ENCODE data around the gene POPDC3.
"Not testable (repeated sequence)": the region's sequence is repeated elsewhere in the genome, so short reads cannot be mapped to it uniquely, and the experiment has no call there.

POPDC3 gene

GRCh38 chr6:105179244-105180065 is at the start of gene POPDC3:
POPDC3 (minus strand) TSS chr6:105180014; CDS start chr6:105161909, 18,105 bp downstream.
- Histone ChIP-seq H3K27ac (ENCODE audit: low read depth in 2 of 2, low read length in 2 of 2) (no peak within 1 kb of the TSS), H3K4me3 (ENCODE audit: low read length in 2 of 2) (peak within 1 kb of the TSS; percentile 20 to 30), H3K9me3 (ENCODE audit: control insufficient read depth in 2 of 2, low read length in 2 of 2) (no peaks in the 10 kb centered on the region), H3K27me3 (ENCODE audit: control insufficient read depth in 2 of 2, insufficient read depth in 2 of 2, low read length in 2 of 2) (peaks cover 23 to 24% of the 10 kb centered on the region in 2 donors), H3K4me1 (ENCODE audit: control insufficient read depth in 2 of 2, insufficient read depth in 2 of 2, low read length in 2 of 2) (no peaks in the 10 kb centered on the region), H3K9ac (ENCODE audit: low read depth in 1 of 2, low read length in 2 of 2) (no peak within 1 kb of the TSS), H3K36me3 (ENCODE audit: control insufficient read depth in 2 of 2, insufficient read depth in 2 of 2, low read length in 2 of 2) (no peaks in the 10 kb centered on the region)

GRCh38 chr6:105227295-105227767 is 47.5 kb upstream of the POPDC3 start:
- no peaks in the 10 kb centered on the region for H3K9me3 ChIP-seq (ENCODE audit: control insufficient read depth in 2 of 2, low read length in 2 of 2)
- H3K9ac ChIP-seq (ENCODE audit: low read depth in 1 of 2, low read length in 2 of 2), result no peak overlapping the region
- H3K27me3 ChIP-seq (ENCODE audit: control insufficient read depth in 2 of 2, insufficient read depth in 2 of 2, low read length in 2 of 2), result no peaks in the 10 kb centered on the region
- H3K36me3 ChIP-seq (ENCODE audit: control insufficient read depth in 2 of 2, insufficient read depth in 2 of 2, low read length in 2 of 2), result no peaks in the 10 kb centered on the region
- H3K4me1 ChIP-seq (ENCODE audit: control insufficient read depth in 2 of 2, insufficient read depth in 2 of 2, low read length in 2 of 2), result no peaks in the 10 kb centered on the region
- H3K27ac ChIP-seq (ENCODE audit: low read depth in 2 of 2, low read length in 2 of 2), result no peak overlapping the region
- H3K4me3 ChIP-seq (ENCODE audit: low read length in 2 of 2), result no peak overlapping the region

- Histone ChIP-seq H3K9ac (ENCODE audit: low read depth in 1 of 2, low read length in 2 of 2) (no peak overlapping the region), H3K9me3 (ENCODE audit: control insufficient read depth in 2 of 2, low read length in 2 of 2) (no peaks in the 10 kb centered on the region), H3K27me3 (ENCODE audit: control insufficient read depth in 2 of 2, insufficient read depth in 2 of 2, low read length in 2 of 2) (no peaks in the 10 kb centered on the region), H3K27ac (ENCODE audit: low read depth in 2 of 2, low read length in 2 of 2) (no peak overlapping the region), H3K36me3 (ENCODE audit: control insufficient read depth in 2 of 2, insufficient read depth in 2 of 2, low read length in 2 of 2) (no peaks in the 10 kb centered on the region), H3K4me1 (ENCODE audit: control insufficient read depth in 2 of 2, insufficient read depth in 2 of 2, low read length in 2 of 2) (no peaks in the 10 kb centered on the region), H3K4me3 (ENCODE audit: low read length in 2 of 2) (no peak overlapping the region)
Measured at GRCh38 chr6:105226598-105227294, 46.9 kb upstream of the POPDC3 start.

- no peak overlapping the region for H3K9ac ChIP-seq (ENCODE audit: low read depth in 1 of 2, low read length in 2 of 2)
- no peaks in the 10 kb centered on the region for H3K36me3 ChIP-seq (ENCODE audit: control insufficient read depth in 2 of 2, insufficient read depth in 2 of 2, low read length in 2 of 2)
Measured at GRCh38 chr6:105223242-105223641, 43.4 kb upstream of the POPDC3 start.

GRCh38 chr6:105221219-105221618 is 41.4 kb upstream of the POPDC3 start:
- not testable (repeated sequence) for H3K9me3 ChIP-seq (ENCODE audit: control insufficient read depth in 2 of 2, low read length in 2 of 2); H3K27ac ChIP-seq (ENCODE audit: low read depth in 2 of 2, low read length in 2 of 2); H3K4me3 ChIP-seq (ENCODE audit: low read length in 2 of 2); H3K27me3 ChIP-seq (ENCODE audit: control insufficient read depth in 2 of 2, insufficient read depth in 2 of 2, low read length in 2 of 2); H3K36me3 ChIP-seq (ENCODE audit: control insufficient read depth in 2 of 2, insufficient read depth in 2 of 2, low read length in 2 of 2); H3K4me1 ChIP-seq (ENCODE audit: control insufficient read depth in 2 of 2, insufficient read depth in 2 of 2, low read length in 2 of 2); H3K9ac ChIP-seq (ENCODE audit: low read depth in 1 of 2, low read length in 2 of 2)

More at GRCh38 chr6:105223242-105223641, 43.4 kb upstream of the POPDC3 start:
- Histone ChIP-seq H3K4me3 (ENCODE audit: low read length in 2 of 2) (no peak overlapping the region), H3K4me1 (ENCODE audit: control insufficient read depth in 2 of 2, insufficient read depth in 2 of 2, low read length in 2 of 2) (no peaks in the 10 kb centered on the region), H3K27me3 (ENCODE audit: control insufficient read depth in 2 of 2, insufficient read depth in 2 of 2, low read length in 2 of 2) (no peaks in the 10 kb centered on the region), H3K9me3 (ENCODE audit: control insufficient read depth in 2 of 2, low read length in 2 of 2) (no peaks in the 10 kb centered on the region), H3K27ac (ENCODE audit: low read depth in 2 of 2, low read length in 2 of 2) (no peak overlapping the region)

GRCh38 chr6:105220186-105220585 is 40.4 kb upstream of the POPDC3 start:
- Histone ChIP-seq H3K9me3 (ENCODE audit: control insufficient read depth in 2 of 2, low read length in 2 of 2) (no peaks in the 10 kb centered on the region), H3K36me3 (ENCODE audit: control insufficient read depth in 2 of 2, insufficient read depth in 2 of 2, low read length in 2 of 2) (no peaks in the 10 kb centered on the region), H3K27me3 (ENCODE audit: control insufficient read depth in 2 of 2, insufficient read depth in 2 of 2, low read length in 2 of 2) (no peaks in the 10 kb centered on the region), H3K27ac (ENCODE audit: low read depth in 2 of 2, low read length in 2 of 2) (no peak overlapping the region), H3K9ac (ENCODE audit: low read depth in 1 of 2, low read length in 2 of 2) (no peak overlapping the region), H3K4me1 (ENCODE audit: control insufficient read depth in 2 of 2, insufficient read depth in 2 of 2, low read length in 2 of 2) (no peaks in the 10 kb centered on the region), H3K4me3 (ENCODE audit: low read length in 2 of 2) (no peak overlapping the region)

GRCh38 chr6:105219218-105219617 is 39.4 kb upstream of the POPDC3 start:
- H3K4me3 ChIP-seq (ENCODE audit: low read length in 2 of 2); H3K27me3 ChIP-seq (ENCODE audit: control insufficient read depth in 2 of 2, insufficient read depth in 2 of 2, low read length in 2 of 2); H3K9ac ChIP-seq (ENCODE audit: low read depth in 1 of 2, low read length in 2 of 2); H3K9me3 ChIP-seq (ENCODE audit: control insufficient read depth in 2 of 2, low read length in 2 of 2); H3K27ac ChIP-seq (ENCODE audit: low read depth in 2 of 2, low read length in 2 of 2); H3K36me3 ChIP-seq (ENCODE audit: control insufficient read depth in 2 of 2, insufficient read depth in 2 of 2, low read length in 2 of 2); H3K4me1 ChIP-seq (ENCODE audit: control insufficient read depth in 2 of 2, insufficient read depth in 2 of 2, low read length in 2 of 2): not testable (repeated sequence)

- Histone ChIP-seq H3K4me3 (ENCODE audit: low read length in 2 of 2) (no peak overlapping the region), H3K9ac (ENCODE audit: low read depth in 1 of 2, low read length in 2 of 2) (no peak overlapping the region), H3K27me3 (ENCODE audit: control insufficient read depth in 2 of 2, insufficient read depth in 2 of 2, low read length in 2 of 2) (no peaks in the 10 kb centered on the region), H3K4me1 (ENCODE audit: control insufficient read depth in 2 of 2, insufficient read depth in 2 of 2, low read length in 2 of 2) (peaks cover 0 to 2% of the 10 kb centered on the region in 2 donors), H3K9me3 (ENCODE audit: control insufficient read depth in 2 of 2, low read length in 2 of 2) (no peaks in the 10 kb centered on the region), H3K36me3 (ENCODE audit: control insufficient read depth in 2 of 2, insufficient read depth in 2 of 2, low read length in 2 of 2) (no peaks in the 10 kb centered on the region), H3K27ac (ENCODE audit: low read depth in 2 of 2, low read length in 2 of 2) (no peak overlapping the region)
Measured at GRCh38 chr6:105215506-105215905, 35.7 kb upstream of the POPDC3 start.

- H3K36me3 ChIP-seq (ENCODE audit: control insufficient read depth in 2 of 2, insufficient read depth in 2 of 2, low read length in 2 of 2), result no peaks in the 10 kb centered on the region
- H3K9ac ChIP-seq (ENCODE audit: low read depth in 1 of 2, low read length in 2 of 2), result no peak overlapping the region
- no peaks in the 10 kb centered on the region for H3K9me3 ChIP-seq (ENCODE audit: control insufficient read depth in 2 of 2, low read length in 2 of 2)
- H3K4me1 ChIP-seq (ENCODE audit: control insufficient read depth in 2 of 2, insufficient read depth in 2 of 2, low read length in 2 of 2), result peaks cover 0 to 2% of the 10 kb centered on the region in 2 donors
- no peak overlapping the region for H3K27ac ChIP-seq (ENCODE audit: low read depth in 2 of 2, low read length in 2 of 2)
- no peak overlapping the region for H3K4me3 ChIP-seq (ENCODE audit: low read length in 2 of 2)
- H3K27me3 ChIP-seq (ENCODE audit: control insufficient read depth in 2 of 2, insufficient read depth in 2 of 2, low read length in 2 of 2), result no peaks in the 10 kb centered on the region
Measured at GRCh38 chr6:105214668-105215067, 34.9 kb upstream of the POPDC3 start.

GRCh38 chr6:105213272-105213671 is 33.5 kb upstream of the POPDC3 start:
- H3K9ac ChIP-seq (ENCODE audit: low read depth in 1 of 2, low read length in 2 of 2), result no peak overlapping the region
- H3K4me3 ChIP-seq (ENCODE audit: low read length in 2 of 2), result no peak overlapping the region
- H3K36me3 ChIP-seq (ENCODE audit: control insufficient read depth in 2 of 2, insufficient read depth in 2 of 2, low read length in 2 of 2), result no peaks in the 10 kb centered on the region
- peaks cover 0 to 2% of the 10 kb centered on the region in 2 donors for H3K4me1 ChIP-seq (ENCODE audit: control insufficient read depth in 2 of 2, insufficient read depth in 2 of 2, low read length in 2 of 2)
- no peaks in the 10 kb centered on the region for H3K27me3 ChIP-seq (ENCODE audit: control insufficient read depth in 2 of 2, insufficient read depth in 2 of 2, low read length in 2 of 2)
- no peaks in the 10 kb centered on the region for H3K9me3 ChIP-seq (ENCODE audit: control insufficient read depth in 2 of 2, low read length in 2 of 2)
- H3K27ac ChIP-seq (ENCODE audit: low read depth in 2 of 2, low read length in 2 of 2), result no peak overlapping the region

Data from mucosa of rectum (tissue), 2 donors.